Measurements from ENCODE around the gene INPP4A.

- TF ChIP-seq EZH2 (IDR thresholded peaks at IDR 0.05) (no peak), POLR2AphosphoS5 (IDR thresholded peaks at IDR 0.05; ENCODE audit: borderline replicate concordance, low read depth, low read length) (no peak), FOXP2 (optimal IDR thresholded peaks at IDR 0.05; ENCODE audit: control extremely low read depth, extremely low read length, insufficient read depth) (no peak)
Observed at GRCh38 chr2:98419977-98420725, 24.5 kb upstream of the INPP4A start.
